ENCODE data around the gene PRUNE2. TPM values are rescaled to one million over a fixed set of nuclear protein-coding genes. Genes with fewer than 3 reads are reported as not detected.

PRUNE2 gene
- total RNA-seq, 1 donor: 80.0 TPM

- no peak overlapping the region for H3K27ac ChIP-seq (ENCODE audit: low read depth, low read length)
- H3K79me2 ChIP-seq (ENCODE audit: insufficient read depth, low read length): no peaks in the 10 kb centered on the region
- H2AFZ ChIP-seq (ENCODE audit: low read length): no peak overlapping the region
Observed at GRCh38 chr9:76662476-76663281, 243.2 kb downstream of the PRUNE2 start.

GRCh38 chr9:76658510-76659231 lies 247.2 kb downstream of the PRUNE2 start:
- Histone ChIP-seq H3K27ac (ENCODE audit: low read depth, low read length) (no peak overlapping the region), H4K20me1 (ENCODE audit: insufficient read depth, low read length) (no peaks in the 10 kb centered on the region), H3K79me2 (ENCODE audit: insufficient read depth, low read length) (no peaks in the 10 kb centered on the region), H3K27me3 (ENCODE audit: insufficient read depth, low read length) (no peaks in the 10 kb centered on the region), H3K36me3 (ENCODE audit: insufficient read depth, low read length) (no peaks in the 10 kb centered on the region), H3K4me3 (ENCODE audit: insufficient read depth, low read length) (no peak overlapping the region), H3K4me1 (ENCODE audit: insufficient read depth, low read length) (peaks cover 45% of the 10 kb centered on the region), H2AFZ (ENCODE audit: low read length) (no peak overlapping the region), H3K9me3 (ENCODE audit: low read depth, low read length) (no peaks in the 10 kb centered on the region), H3K4me2 (ENCODE audit: insufficient read depth, low read length) (no peak overlapping the region)
- TF ChIP-seq, protein P1, sequence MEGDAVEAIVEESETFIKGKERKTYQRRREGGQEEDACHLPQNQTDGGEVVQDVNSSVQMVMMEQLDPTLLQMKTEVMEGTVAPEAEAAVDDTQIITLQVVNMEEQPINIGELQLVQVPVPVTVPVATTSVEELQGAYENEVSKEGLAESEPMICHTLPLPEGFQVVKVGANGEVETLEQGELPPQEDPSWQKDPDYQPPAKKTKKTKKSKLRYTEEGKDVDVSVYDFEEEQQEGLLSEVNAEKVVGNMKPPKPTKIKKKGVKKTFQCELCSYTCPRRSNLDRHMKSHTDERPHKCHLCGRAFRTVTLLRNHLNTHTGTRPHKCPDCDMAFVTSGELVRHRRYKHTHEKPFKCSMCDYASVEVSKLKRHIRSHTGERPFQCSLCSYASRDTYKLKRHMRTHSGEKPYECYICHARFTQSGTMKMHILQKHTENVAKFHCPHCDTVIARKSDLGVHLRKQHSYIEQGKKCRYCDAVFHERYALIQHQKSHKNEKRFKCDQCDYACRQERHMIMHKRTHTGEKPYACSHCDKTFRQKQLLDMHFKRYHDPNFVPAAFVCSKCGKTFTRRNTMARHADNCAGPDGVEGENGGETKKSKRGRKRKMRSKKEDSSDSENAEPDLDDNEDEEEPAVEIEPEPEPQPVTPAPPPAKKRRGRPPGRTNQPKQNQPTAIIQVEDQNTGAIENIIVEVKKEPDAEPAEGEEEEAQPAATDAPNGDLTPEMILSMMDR (IDR thresholded peaks at IDR 0.05; ENCODE audit: extremely low read depth, low read depth, low read length): peak; percentile 75
- peak; percentile 75 for DNase-seq (ENCODE audit: insufficient read length, low spot score, missing footprints)

More at GRCh38 chr9:76662476-76663281, 243.2 kb downstream of the PRUNE2 start:
- Histone ChIP-seq H3K27me3 (ENCODE audit: insufficient read depth, low read length) (no peaks in the 10 kb centered on the region), H3K4me3 (ENCODE audit: insufficient read depth, low read length) (no peak overlapping the region), H3K36me3 (ENCODE audit: insufficient read depth, low read length) (no peaks in the 10 kb centered on the region), H3K4me2 (ENCODE audit: insufficient read depth, low read length) (no peak overlapping the region), H4K20me1 (ENCODE audit: insufficient read depth, low read length) (no peaks in the 10 kb centered on the region), H3K4me1 (ENCODE audit: insufficient read depth, low read length) (peaks cover 14% of the 10 kb centered on the region), H3K9me3 (ENCODE audit: low read depth, low read length) (no peaks in the 10 kb centered on the region)
- no peak for DNase-seq (ENCODE audit: insufficient read length, low spot score, missing footprints)
- TF ChIP-seq, protein P1 (IDR thresholded peaks at IDR 0.05; ENCODE audit: extremely low read depth, low read depth, low read length): peak; percentile 8

- H3K9me3 ChIP-seq (ENCODE audit: low read depth, low read length): no peaks in the 10 kb centered on the region
- peaks cover 58% of the 10 kb centered on the region for H3K4me1 ChIP-seq (ENCODE audit: insufficient read depth, low read length)
- TF ChIP-seq, protein P1 (IDR thresholded peaks at IDR 0.05; ENCODE audit: extremely low read depth, low read depth, low read length): no peak
- no peaks in the 10 kb centered on the region for H3K79me2 ChIP-seq (ENCODE audit: insufficient read depth, low read length)
- H2AFZ ChIP-seq (ENCODE audit: low read length): no peak overlapping the region
- no peaks in the 10 kb centered on the region for H4K20me1 ChIP-seq (ENCODE audit: insufficient read depth, low read length)
- H3K36me3 ChIP-seq (ENCODE audit: insufficient read depth, low read length): no peaks in the 10 kb centered on the region
- no peaks in the 10 kb centered on the region for H3K27me3 ChIP-seq (ENCODE audit: insufficient read depth, low read length)
- H3K4me2 ChIP-seq (ENCODE audit: insufficient read depth, low read length): no peak overlapping the region
- H3K27ac ChIP-seq (ENCODE audit: low read depth, low read length): peak overlapping the region; percentile 91
- no peak overlapping the region for H3K4me3 ChIP-seq (ENCODE audit: insufficient read depth, low read length)
- no peak for DNase-seq (ENCODE audit: insufficient read length, low spot score, missing footprints)
Observed at GRCh38 chr9:76657265-76657664, 248.6 kb downstream of the PRUNE2 start.

DNA sequence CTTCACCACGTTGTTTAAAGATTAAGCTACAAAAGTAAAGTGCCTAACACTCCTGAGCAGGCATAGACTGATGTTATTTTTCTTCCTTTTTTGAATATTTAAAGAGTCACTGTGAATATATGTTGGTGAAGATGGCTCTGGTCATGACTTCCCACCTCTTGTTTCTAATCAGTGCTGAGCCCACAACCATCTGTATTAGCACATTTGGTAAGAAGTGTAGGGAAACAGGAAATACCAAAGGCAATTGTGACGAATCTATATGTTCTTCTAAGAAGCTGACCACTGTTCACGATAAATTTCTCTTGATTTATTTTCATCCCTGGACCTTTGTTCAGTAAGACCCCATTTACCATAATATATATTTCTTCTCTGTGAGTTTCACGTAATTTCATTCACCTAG lies 249.9 kb downstream of the PRUNE2 start:
- DNase-seq (ENCODE audit: insufficient read length, low spot score, missing footprints): no peak
- no peak overlapping the region for H3K4me3 ChIP-seq (ENCODE audit: insufficient read depth, low read length)
- no peaks in the 10 kb centered on the region for H3K27me3 ChIP-seq (ENCODE audit: insufficient read depth, low read length)
- H3K27ac ChIP-seq (ENCODE audit: low read depth, low read length): peak overlapping the region; percentile 91
- H2AFZ ChIP-seq (ENCODE audit: low read length): no peak overlapping the region
- no peaks in the 10 kb centered on the region for H3K79me2 ChIP-seq (ENCODE audit: insufficient read depth, low read length)
- H3K36me3 ChIP-seq (ENCODE audit: insufficient read depth, low read length): no peaks in the 10 kb centered on the region
- peaks cover 65% of the 10 kb centered on the region for H3K4me1 ChIP-seq (ENCODE audit: insufficient read depth, low read length)
- H3K9me3 ChIP-seq (ENCODE audit: low read depth, low read length): no peaks in the 10 kb centered on the region
- no peaks in the 10 kb centered on the region for H4K20me1 ChIP-seq (ENCODE audit: insufficient read depth, low read length)
- TF ChIP-seq, protein P1 (IDR thresholded peaks at IDR 0.05; ENCODE audit: extremely low read depth, low read depth, low read length): no peak
- no peak overlapping the region for H3K4me2 ChIP-seq (ENCODE audit: insufficient read depth, low read length)

All from osteoblast (primary cell).